CD14-positive monocyte (primary cell): Measurements from ENCODE around the gene PHLDA2. TPM values are rescaled to one million over a fixed set of nuclear protein-coding genes. Genes with fewer than 3 reads are reported as not detected.

Experiments
- DNase-seq, 3 donors: peaks; one replicate each; pipeline ENCODE4 v3.0.0-alpha.2; 2011 to 2022
- H2AFZ ChIP-seq: 2 replicates; pipeline ENCODE4 v1.6.0; 2012; ENCODE audit warnings: mild to moderate bottlenecking, low read depth, low read length, inconsistent platforms; ENCODE audit not compliant: insufficient read depth, poor library complexity, severe bottlenecking
- H3K27ac ChIP-seq, 2 donors: 1 replicate in 1 of 2; 2 replicates in 1 of 2; pipeline ENCODE4 v1.5.1; 2012 to 2013; ENCODE audit warnings: low read length in 2 of 2, control low read depth in 1 of 2, inconsistent platforms in 1 of 2, low read depth in 1 of 2, mild to moderate bottlenecking in 1 of 2
- H3K27me3 ChIP-seq, 2 donors: one replicate each; pipeline versions ENCODE4 v1.6.0 to v1.6.1; 2011 to 2013; ENCODE audit warnings: low read length in 2 of 2; ENCODE audit not compliant: control insufficient read depth in 2 of 2, insufficient read depth in 2 of 2
- H3K36me3 ChIP-seq, 2 donors: replicated peaks in 1 of 2; 1 replicate in 1 of 2; 2 replicates in 1 of 2; pipeline versions ENCODE4 v1.5.1 to v1.6.1; 2012 to 2013; ENCODE audit warnings: low read length in 2 of 2, control low read depth in 1 of 2, inconsistent platforms in 1 of 2, mild to moderate bottlenecking in 1 of 2; ENCODE audit not compliant: insufficient read depth in 2 of 2, control insufficient read depth in 1 of 2
- H3K4me1 ChIP-seq, 2 donors: 1 replicate in 1 of 2; 2 replicates in 1 of 2; pipeline versions ENCODE4 v1.5.1 to v1.6.1; 2012 to 2013; ENCODE audit warnings: low read length in 2 of 2, control low read depth in 1 of 2, inconsistent platforms in 1 of 2, mild to moderate bottlenecking in 1 of 2, moderate library complexity in 1 of 2; ENCODE audit not compliant: insufficient read depth in 2 of 2, control insufficient read depth in 1 of 2
- H3K4me2 ChIP-seq: replicated peaks from 2 replicates; pipeline ENCODE3; 2012; ENCODE audit warnings: low read length, moderate library complexity, mild to moderate bottlenecking; ENCODE audit not compliant: poor library complexity, severe bottlenecking; ENCODE audit errors: extremely low read depth
- H3K4me3 ChIP-seq, 3 experiments: fragments of 200-600 bp in 1 of 3; sonication (generic) in 1 of 3; replicated peaks in 1 of 3; 1 replicate in 2 of 3; 2 replicates in 1 of 3; pipeline ENCODE4 v1.5.1; 2011 to 2013; ENCODE audit warnings: low read length in 3 of 3, mild to moderate bottlenecking in 3 of 3, control low read depth in 2 of 3, low read depth in 2 of 3, inconsistent platforms in 1 of 3, moderate library complexity in 1 of 3
- H3K79me2 ChIP-seq: 2 replicates; pipeline ENCODE4 v1.6.0; 2012; ENCODE audit warnings: mild to moderate bottlenecking, control low read depth, inconsistent platforms, low read length, moderate library complexity; ENCODE audit not compliant: insufficient read depth
- H3K9ac ChIP-seq: 2 replicates; pipeline ENCODE4 v1.6.0; 2017; ENCODE audit warnings: low read length, mild to moderate bottlenecking; ENCODE audit not compliant: insufficient read depth, poor library complexity, severe bottlenecking
- H3K9me3 ChIP-seq, 2 donors: replicated peaks in 1 of 2; 1 replicate in 1 of 2; 2 replicates in 1 of 2; pipeline versions ENCODE4 v1.5.1 to v1.6.1; 2012 to 2013; ENCODE audit warnings: low read length in 2 of 2, control low read depth in 1 of 2; ENCODE audit not compliant: control insufficient read depth in 1 of 2, insufficient read depth in 1 of 2
- H4K20me1 ChIP-seq: 2 replicates; pipeline ENCODE4 v1.6.0; 2012; ENCODE audit warnings: mild to moderate bottlenecking, low read length, control low read depth, moderate library complexity; ENCODE audit not compliant: insufficient read depth
- H3K27ac Mint-ChIP-seq, 7 donors: one replicate each; pipeline ENCODE4 v1.8.0; 2020; ENCODE audit warnings: mild to moderate bottlenecking in 7 of 7, mixed read lengths in 7 of 7, moderate library complexity in 6 of 7, inconsistent platforms in 2 of 7
- H3K27me3 Mint-ChIP-seq, 3 donors: one replicate each; pipeline ENCODE4 v1.8.0; 2021 to 2022; ENCODE audit warnings: low read depth in 3 of 3, mild to moderate bottlenecking in 3 of 3, mixed read lengths in 3 of 3, moderate library complexity in 3 of 3, inconsistent platforms in 1 of 3
- H3K36me3 Mint-ChIP-seq, 2 donors: one replicate each; pipeline ENCODE4 v1.8.0; 2020; ENCODE audit warnings: mixed read lengths in 2 of 2, inconsistent platforms in 1 of 2, mild to moderate bottlenecking in 1 of 2
- H3K4me1 Mint-ChIP-seq: one replicate; pipeline ENCODE4 v1.8.0; 2020; ENCODE audit warnings: mild to moderate bottlenecking, mixed read lengths
- H3K4me3 Mint-ChIP-seq, 2 donors: one replicate each; pipeline ENCODE4 v1.8.0; 2020; ENCODE audit warnings: mild to moderate bottlenecking in 2 of 2, mixed read lengths in 2 of 2, moderate library complexity in 1 of 2
- H3K9me3 Mint-ChIP-seq, 7 donors: one replicate each; pipeline ENCODE4 v1.8.0; 2020 to 2022; ENCODE audit warnings: mixed read lengths in 7 of 7, mild to moderate bottlenecking in 6 of 7, moderate library complexity in 6 of 7, inconsistent platforms in 2 of 7
- WGBS: methylation state at CpG from one replicate; pipeline ENCODE4 v1.1.5; 2013; ENCODE audit warnings: missing lambda C conversion rate; ENCODE audit not compliant: insufficient coverage; 5-methylcytosine and 5-hydroxymethylcytosine counted together
- intact Hi-C, 2 donors: fragments of 100-400 bp; cut with micrococcal nuclease; formaldehyde crosslinking; loops; one replicate each; pipeline versions ENCODE4 v1.15.0 to v1.15.1; 2023
- polyA plus RNA-seq, 3 donors: library from polyadenylated mRNA; depleted of rRNA in 1 of 3; unstranded in 2 of 3; stranded (reverse) in 1 of 3; fragments of 300-500 nt in 2 of 3; fragments of >200 nt in 1 of 3; fragmentation: Illumina TruSeq in 2 of 3; gene quantifications; 1 replicate in 2 of 3; 2 replicates in 1 of 3; pipeline ENCODE4 v1.2.3, GENCODE V29; 2012 to 2021
- TF ChIP-seq, protein P1 (sequence below): fragments of 200-600 bp; IDR thresholded peaks from one replicate; pipeline ENCODE4 v1.8.0; 2022; ENCODE audit warnings: antibody characterized with exemption, mild to moderate bottlenecking

PHLDA2 gene
- polyA plus RNA-seq, 3 donors = 2.6 to 54.5 (median 4.7) TPM

DNA sequence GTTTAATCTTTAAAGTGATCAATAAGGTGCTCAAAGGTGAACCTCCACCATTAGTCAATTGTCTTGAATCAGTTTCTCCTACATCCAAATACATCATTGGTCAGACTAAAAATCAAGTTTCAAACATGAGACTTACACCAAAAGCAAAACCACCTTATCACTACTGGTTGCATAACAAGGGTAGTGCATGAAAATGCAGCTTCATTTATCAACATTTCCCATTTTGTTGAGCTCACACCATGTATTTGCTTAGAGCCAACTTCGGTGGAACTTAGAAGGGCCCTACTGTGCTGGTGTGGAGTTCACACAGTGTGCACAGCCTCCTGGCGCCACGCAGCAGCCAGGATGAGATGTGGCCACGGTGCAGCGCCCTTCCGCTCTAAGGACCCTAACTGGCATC is 23.1 kb upstream of the PHLDA2 start:
- Mint-ChIP-seq H3K27me3 (peaks cover 0 to 3% (median 0%) of the 10 kb centered on the region in 3 donors), H3K36me3 (peaks cover 97 to 98% of the 10 kb centered on the region in 2 donors), H3K9me3 (no peaks in the 10 kb centered on the region), H3K4me1 (peaks cover 14% of the 10 kb centered on the region), H3K4me3 (no peak overlapping the region), H3K27ac (peak overlapping the region in 6 of 7 donors; percentile 37 to 82 (median 70))
- Histone ChIP-seq H4K20me1 (peaks cover 4% of the 10 kb centered on the region), H3K4me1 (peaks cover 11 to 18% of the 10 kb centered on the region in 2 donors), H3K36me3 (peaks cover 90 to 98% of the 10 kb centered on the region in 2 donors), H3K27me3 (no peaks in the 10 kb centered on the region), H3K4me3 (no peak overlapping the region), H3K27ac (peak overlapping the region in 1 of 2 donors; percentile 45), H2AFZ (no peak overlapping the region), H3K4me2 (no peak overlapping the region), H3K9me3 (no peaks in the 10 kb centered on the region), H3K9ac (no peak overlapping the region), H3K79me2 (peaks cover 5% of the 10 kb centered on the region)
- WGBS = 62% methylated on average over 6 of the region's 6 CpGs
- TF ChIP-seq, protein P1, sequence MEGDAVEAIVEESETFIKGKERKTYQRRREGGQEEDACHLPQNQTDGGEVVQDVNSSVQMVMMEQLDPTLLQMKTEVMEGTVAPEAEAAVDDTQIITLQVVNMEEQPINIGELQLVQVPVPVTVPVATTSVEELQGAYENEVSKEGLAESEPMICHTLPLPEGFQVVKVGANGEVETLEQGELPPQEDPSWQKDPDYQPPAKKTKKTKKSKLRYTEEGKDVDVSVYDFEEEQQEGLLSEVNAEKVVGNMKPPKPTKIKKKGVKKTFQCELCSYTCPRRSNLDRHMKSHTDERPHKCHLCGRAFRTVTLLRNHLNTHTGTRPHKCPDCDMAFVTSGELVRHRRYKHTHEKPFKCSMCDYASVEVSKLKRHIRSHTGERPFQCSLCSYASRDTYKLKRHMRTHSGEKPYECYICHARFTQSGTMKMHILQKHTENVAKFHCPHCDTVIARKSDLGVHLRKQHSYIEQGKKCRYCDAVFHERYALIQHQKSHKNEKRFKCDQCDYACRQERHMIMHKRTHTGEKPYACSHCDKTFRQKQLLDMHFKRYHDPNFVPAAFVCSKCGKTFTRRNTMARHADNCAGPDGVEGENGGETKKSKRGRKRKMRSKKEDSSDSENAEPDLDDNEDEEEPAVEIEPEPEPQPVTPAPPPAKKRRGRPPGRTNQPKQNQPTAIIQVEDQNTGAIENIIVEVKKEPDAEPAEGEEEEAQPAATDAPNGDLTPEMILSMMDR = no peak
- peak in 1 of 3 donors; percentile 39 for DNase-seq
- intact Hi-C loops = no loop called here

- H3K36me3 Mint-ChIP-seq = peaks cover 98% of the 10 kb centered on the region in 2 donors
- H2AFZ ChIP-seq = no peak overlapping the region
- TF ChIP-seq, protein P1 = no peak
- H3K27ac Mint-ChIP-seq = peak overlapping the region in 6 of 7 donors; percentile 23 to 79 (median 71)
- intact Hi-C loops = no loop called here
- no peak overlapping the region for H3K4me3 ChIP-seq
- 64% methylated on average over 5 of the region's 9 CpGs for WGBS
- peaks cover 2% of the 10 kb centered on the region for H4K20me1 ChIP-seq
- H3K9ac ChIP-seq = no peak overlapping the region
- H3K27me3 Mint-ChIP-seq = peaks cover 0 to 3% (median 0%) of the 10 kb centered on the region in 3 donors
- H3K9me3 Mint-ChIP-seq = no peaks in the 10 kb centered on the region
- no peak overlapping the region for H3K4me2 ChIP-seq
- H3K27me3 ChIP-seq = no peaks in the 10 kb centered on the region
- peaks cover 17% of the 10 kb centered on the region for H3K4me1 Mint-ChIP-seq
- H3K27ac ChIP-seq = peak overlapping the region in 1 of 2 donors; percentile 45
- H3K9me3 ChIP-seq = no peaks in the 10 kb centered on the region
- peaks cover 87 to 94% of the 10 kb centered on the region in 2 donors for H3K36me3 ChIP-seq
- DNase-seq = no peak
- H3K4me1 ChIP-seq = peaks cover 11 to 19% of the 10 kb centered on the region in 2 donors
- H3K4me3 Mint-ChIP-seq = no peak overlapping the region
- H3K79me2 ChIP-seq = peaks cover 2% of the 10 kb centered on the region
These were observed 22.3 kb upstream of the PHLDA2 start for GRCh38 chr11:2951231-2952110.
